HG03469 (cell line): ENCODE measurements around the gene PICALM.
"Not testable (repeated sequence)": the region's sequence is repeated elsewhere in the genome, so short reads cannot be mapped to it uniquely, and the experiment has no call there.

ENCODE experiments used
- ATAC-seq: cut with Tn5 transposase; IDR thresholded peaks from one replicate; pipeline ENCODE4 v1.9.1; 2021; ENCODE audit warnings: mild to moderate bottlenecking, moderate library complexity, moderate number of reproducible peaks; ENCODE audit not compliant: unreplicated experiment

The PICALM gene

GRCh38 chr11:86068951-86069407 is at the start of gene PICALM:
Gene PICALM (minus strand): TSS chr11:86069084. CDS start chr11:86068780, 304 bp downstream.
- peak; percentile 85 for ATAC-seq

- no peak for ATAC-seq
These were observed 49.4 kb upstream of the PICALM start for GRCh38 chr11:86118253-86118652.

GRCh38 chr11:86117712-86118063 is 48.8 kb upstream of the PICALM start:
- no peak for ATAC-seq

- no peak for ATAC-seq
These were observed 48.3 kb upstream of the PICALM start for GRCh38 chr11:86117001-86117711.

GRCh38 chr11:86116386-86116726 is 47.5 kb upstream of the PICALM start:
- peak; percentile 81 for ATAC-seq

GRCh38 chr11:86115542-86116385 is 46.9 kb upstream of the PICALM start:
- peak; percentile 20 for ATAC-seq

GRCh38 chr11:86108890-86109638 is 40.2 kb upstream of the PICALM start:
- ATAC-seq, result no peak

GRCh38 chr11:86108191-86108590 is 39.3 kb upstream of the PICALM start:
- ATAC-seq, result no peak

- no peak for ATAC-seq
These were observed 38.0 kb upstream of the PICALM start for GRCh38 chr11:86106916-86107315.

GRCh38 chr11:86106031-86106430 is 37.1 kb upstream of the PICALM start:
- not testable (repeated sequence) for ATAC-seq

GRCh38 chr11:86105601-86106000 is 36.7 kb upstream of the PICALM start:
- not testable (repeated sequence) for ATAC-seq

GRCh38 chr11:86103808-86104207 is 34.9 kb upstream of the PICALM start:
- ATAC-seq, result no peak

- no peak for ATAC-seq
These were observed 33.1 kb upstream of the PICALM start for GRCh38 chr11:86101941-86102407.

- no peak for ATAC-seq
These were observed 32.6 kb upstream of the PICALM start for GRCh38 chr11:86101493-86101892.

- no peak for ATAC-seq
These were observed 31.0 kb upstream of the PICALM start for GRCh38 chr11:86099874-86100273.

GRCh38 chr11:86097980-86098379 is 29.1 kb upstream of the PICALM start:
- no peak for ATAC-seq

- no peak for ATAC-seq
These were observed 22.7 kb upstream of the PICALM start for GRCh38 chr11:86091566-86091965.

- ATAC-seq, result no peak
These were observed 22.2 kb upstream of the PICALM start for GRCh38 chr11:86091086-86091485.

GRCh38 chr11:86089659-86090058 is 20.8 kb upstream of the PICALM start:
- no peak for ATAC-seq

- ATAC-seq, result not testable (repeated sequence)
These were observed 18.8 kb upstream of the PICALM start for GRCh38 chr11:86087688-86088087.

- ATAC-seq, result no peak
These were observed 18.4 kb upstream of the PICALM start for GRCh38 chr11:86087256-86087655.
